Ovary (tissue), 9 donors: ENCODE data around the gene SLC5A11. TPM values are rescaled to one million over a fixed set of nuclear protein-coding genes. Genes with fewer than 3 reads are reported as not detected.

ENCODE experiments used
- DNase-seq, 5 donors: peaks; one replicate each; pipeline ENCODE4 v3.0.0-alpha.2; 2019 to 2020
- H3K27ac ChIP-seq, 2 donors: fragments of 200-600 bp; one replicate each; pipeline versions ENCODE4 v1.5.1 to v1.8.0; 2019 to 2022
- H3K27me3 ChIP-seq: fragments of 200-600 bp; one replicate; pipeline ENCODE4 v1.8.0; 2022
- H3K36me3 ChIP-seq: fragments of 200-600 bp; sonication (generic); one replicate; pipeline ENCODE4 v1.5.1; 2019
- H3K4me1 ChIP-seq: one replicate; pipeline ENCODE4 v1.8.1; 2013; ENCODE audit warnings: mild to moderate bottlenecking, moderate library complexity; ENCODE audit not compliant: insufficient read depth
- H3K4me3 ChIP-seq: fragments of 200-600 bp; sonication (generic); one replicate; pipeline ENCODE4 v1.5.1; 2017
- H3K9me3 ChIP-seq, 2 donors: fragments of 200-600 bp in 1 of 2; sonication (generic) in 1 of 2; one replicate each; pipeline versions ENCODE4 v1.5.1 to v1.8.1; 2013 to 2019; ENCODE audit warnings: mild to moderate bottlenecking in 1 of 2, moderate library complexity in 1 of 2
- CTCF ChIP-seq, 3 donors: fragments of 450-650 bp in 2 of 3; fragments of 200-600 bp in 1 of 3; IDR thresholded peaks; one replicate each; pipeline versions ENCODE4 v1.5.1 to v1.8.0; 2016 to 2022; ENCODE audit warnings: antibody characterized with exemption in 3 of 3, mild to moderate bottlenecking in 1 of 3
- EP300 ChIP-seq: sonication (generic); formaldehyde crosslinking; IDR thresholded peaks from one replicate; pipeline ENCODE4 v1.6.1; 2017; ENCODE audit warnings: antibody characterized with exemption
- POLR2A ChIP-seq: fragments of 450-650 bp; IDR thresholded peaks from one replicate; pipeline ENCODE4 v1.6.1; 2017; ENCODE audit warnings: antibody characterized with exemption, mild to moderate bottlenecking, moderate library complexity
- WGBS, 3 donors: extraction: QIAGEN DNeasy Blood & Tissue Kit in 1 of 3; methylation state at CpG; one replicate each; pipeline versions ENCODE4 v1.1.5 to v1.1.7; 2013 to 2017; 5-methylcytosine and 5-hydroxymethylcytosine counted together
- intact Hi-C, 4 donors: fragments of 100-400 bp; cut with DNase I; formaldehyde crosslinking; loops; one replicate each; pipeline versions ENCODE4 v1.11.0 to v1.15.1; 2022 to 2023
- polyA plus RNA-seq, 2 donors: library from polyadenylated mRNA; stranded (reverse); fragments of 200-250 nt in 1 of 2; fragments of 350-450 nt in 1 of 2; fragmentation: Illumina TruSeq in 1 of 2; extraction: RNeasy Lipid Tissue Mini Kit (QIAGEN cat#74804) in 1 of 2; gene quantifications; one replicate each; pipeline ENCODE4 v1.2.3, GENCODE V29; 2013 to 2014
- total RNA-seq, 7 donors: library from RNA; depleted of rRNA in 2 of 7; stranded (reverse); fragments of >200 nt in 2 of 7; fragmentation: NEBNext Ultra II Directional in 3 of 7; extraction: Animal tissue kit (Norgen Biotek cat#: 25700) in 3 of 7; gene quantifications; one replicate each; pipeline versions ENCODE4 v1.1.0 to v1.2.4, GENCODE V29; 2016 to 2023
- donor health status: DM: no; HTN: no; CAD: no; lungs with moderate emphysema.
- donor health status: DM: no; HTN: no; CAD: no.
- donor health status: Bipolar disorder and iron deficiency.
- donor health status: DM: yes; HTN: yes; CAD: no.
- donor health status: DM: no; HTN: no; CAD: no.
- donor health status: DM: yes; HTN: yes; CAD: no.

Gene SLC5A11
- total and polyA plus RNA-seq, 9 donors, result 0.04 to 0.50 (median 0.28) TPM; not detected in 5

- intact Hi-C loops, result no loop called here
- peaks cover 2% of the 10 kb centered on the region for H3K36me3 ChIP-seq
- TF ChIP-seq EP300, result no peak
- TF ChIP-seq CTCF (IDR thresholded peaks at IDR 0.05), result no peak
- TF ChIP-seq POLR2A, result no peak
- no peaks in the 10 kb centered on the region for H3K27me3 ChIP-seq
- H3K4me1 ChIP-seq, result no peaks in the 10 kb centered on the region
- WGBS, 3 donors, result 91 to 94% (median 94%) methylated on average over 6 of the region's 6 CpGs
- no peaks in the 10 kb centered on the region for H3K9me3 ChIP-seq
- no peak overlapping the region for H3K4me3 ChIP-seq
- H3K27ac ChIP-seq, result no peak overlapping the region
- DNase-seq, result no peak
These were observed 71.5 kb downstream of the SLC5A11 start for GRCh38 chr16:24917236-24917635.

GRCh38 chr16:24917891-24918290, 72.1 kb downstream of the SLC5A11 start:
- Histone ChIP-seq H3K9me3 (no peaks in the 10 kb centered on the region), H3K4me1 (no peaks in the 10 kb centered on the region), H3K27me3 (no peaks in the 10 kb centered on the region), H3K36me3 (peaks cover 2% of the 10 kb centered on the region), H3K4me3 (no peak overlapping the region), H3K27ac (no peak overlapping the region)
- no peak for DNase-seq
- no peak for TF ChIP-seq CTCF (IDR thresholded peaks at IDR 0.05)
- TF ChIP-seq EP300, result no peak
- TF ChIP-seq POLR2A, result no peak
- intact Hi-C loops, result no loop called here
- WGBS, 3 donors, result 88 to 91% (median 88%) methylated on average over 5 of the region's 5 CpGs

- Histone ChIP-seq H3K27ac (no peak overlapping the region), H3K4me3 (no peak overlapping the region), H3K27me3 (no peaks in the 10 kb centered on the region), H3K9me3 (no peaks in the 10 kb centered on the region), H3K4me1 (no peaks in the 10 kb centered on the region), H3K36me3 (peaks cover 2% of the 10 kb centered on the region)
- intact Hi-C loops, result no loop called here
- TF ChIP-seq CTCF (IDR thresholded peaks at IDR 0.05), result no peak
- no peak for TF ChIP-seq EP300
- TF ChIP-seq POLR2A, result no peak
- WGBS, 3 donors, result 83 to 89% (median 86%) methylated on average over 10 of the region's 10 CpGs
- DNase-seq, result no peak
These were observed 72.9 kb downstream of the SLC5A11 start for GRCh38 chr16:24918641-24919040.

- no peak overlapping the region for H3K4me3 ChIP-seq
- WGBS, 3 donors, result 93 to 96% (median 95%) methylated on average over 8 of the region's 8 CpGs
- H3K36me3 ChIP-seq, result peaks cover 2% of the 10 kb centered on the region
- no peaks in the 10 kb centered on the region for H3K27me3 ChIP-seq
- no peak overlapping the region for H3K27ac ChIP-seq
- DNase-seq, result no peak
- no peaks in the 10 kb centered on the region for H3K4me1 ChIP-seq
- TF ChIP-seq EP300, result no peak
- TF ChIP-seq CTCF (IDR thresholded peaks at IDR 0.05), result no peak
- no peak for TF ChIP-seq POLR2A
- no peaks in the 10 kb centered on the region for H3K9me3 ChIP-seq
- intact Hi-C loops, result no loop called here
These were observed 73.8 kb downstream of the SLC5A11 start for GRCh38 chr16:24919536-24919935.
